KMS-11 (cell line): ENCODE data around the gene TRPM1.

Experiments used
- H2AFZ ChIP-seq: fragments of 200-600 bp; sonication (generic); 2 replicates; pipeline ENCODE4 v1.6.1; 2016; ENCODE audit warnings: antibody characterized with exemption, mixed run types, low read depth
- H3K27ac ChIP-seq: fragments of 200-600 bp; sonication (generic); 2 replicates; pipeline ENCODE4 v1.6.1; 2016; ENCODE audit warnings: mild to moderate bottlenecking, mixed run types
- H3K27me3 ChIP-seq: fragments of 200-600 bp; sonication (generic); 2 replicates; pipeline ENCODE4 v1.6.1; 2017; ENCODE audit warnings: mild to moderate bottlenecking, low read depth, mixed run types, moderate library complexity; ENCODE audit not compliant: insufficient read depth
- H3K36me3 ChIP-seq: fragments of 200-600 bp; sonication (generic); 2 replicates; pipeline ENCODE4 v1.6.1; 2017; ENCODE audit warnings: mild to moderate bottlenecking, mixed run types; ENCODE audit not compliant: insufficient read depth
- H3K4me1 ChIP-seq: fragments of 200-600 bp; sonication (generic); 2 replicates; pipeline ENCODE4 v1.6.1; 2016; ENCODE audit warnings: mild to moderate bottlenecking, low read depth, mixed run types; ENCODE audit not compliant: poor library complexity, severe bottlenecking
- H3K4me2 ChIP-seq: fragments of 200-600 bp; sonication (generic); 2 replicates; pipeline ENCODE4 v1.7.0; 2016; ENCODE audit warnings: mild to moderate bottlenecking, mixed run types
- H3K4me3 ChIP-seq: fragments of 200-600 bp; sonication (generic); IDR thresholded peaks from 2 replicates; pipeline ENCODE4 v1.6.1; 2017; ENCODE audit warnings: low read depth, low read length, mixed read lengths; ENCODE audit not compliant: insufficient read depth
- H3K79me2 ChIP-seq: fragments of 200-600 bp; sonication (generic); 2 replicates; pipeline ENCODE4 v1.6.1; 2016; ENCODE audit warnings: low read depth, mixed run types; ENCODE audit not compliant: insufficient read depth
- H3K9ac ChIP-seq: fragments of 200-600 bp; sonication (generic); 2 replicates; pipeline ENCODE4 v1.6.1; 2016; ENCODE audit warnings: mild to moderate bottlenecking, mixed run types
- H4K20me1 ChIP-seq: fragments of 200-600 bp; sonication (generic); 2 replicates; pipeline ENCODE4 v1.6.1; 2016; ENCODE audit warnings: mild to moderate bottlenecking, mixed run types; ENCODE audit not compliant: insufficient read depth
- TF ChIP-seq, protein P1 (sequence below): fragments of 200-600 bp; sonication (generic); conservative IDR thresholded peaks from 2 replicates; pipeline ENCODE4 v1.6.1; 2017; ENCODE audit warnings: low read depth, mild to moderate bottlenecking, antibody characterized with exemption, low read length, moderate library complexity, mixed read lengths

Gene TRPM1

GRCh38 chr15:31116423-31117030 is 15.0 kb upstream of the TRPM1 start:
- H3K4me1 ChIP-seq: no peaks in the 10 kb centered on the region

GRCh38 chr15:31111091-31111647 is 9.6 kb upstream of the TRPM1 start:
- Histone ChIP-seq H2AFZ (no peak overlapping the region), H3K27me3 (no peaks in the 10 kb centered on the region), H4K20me1 (no peaks in the 10 kb centered on the region), H3K9ac (no peak overlapping the region), H3K4me3 (no peak overlapping the region), H3K4me2 (no peak overlapping the region), H3K36me3 (no peaks in the 10 kb centered on the region), H3K4me1 (no peaks in the 10 kb centered on the region), H3K27ac (no peak overlapping the region), H3K79me2 (no peaks in the 10 kb centered on the region)
- TF ChIP-seq, protein P1, sequence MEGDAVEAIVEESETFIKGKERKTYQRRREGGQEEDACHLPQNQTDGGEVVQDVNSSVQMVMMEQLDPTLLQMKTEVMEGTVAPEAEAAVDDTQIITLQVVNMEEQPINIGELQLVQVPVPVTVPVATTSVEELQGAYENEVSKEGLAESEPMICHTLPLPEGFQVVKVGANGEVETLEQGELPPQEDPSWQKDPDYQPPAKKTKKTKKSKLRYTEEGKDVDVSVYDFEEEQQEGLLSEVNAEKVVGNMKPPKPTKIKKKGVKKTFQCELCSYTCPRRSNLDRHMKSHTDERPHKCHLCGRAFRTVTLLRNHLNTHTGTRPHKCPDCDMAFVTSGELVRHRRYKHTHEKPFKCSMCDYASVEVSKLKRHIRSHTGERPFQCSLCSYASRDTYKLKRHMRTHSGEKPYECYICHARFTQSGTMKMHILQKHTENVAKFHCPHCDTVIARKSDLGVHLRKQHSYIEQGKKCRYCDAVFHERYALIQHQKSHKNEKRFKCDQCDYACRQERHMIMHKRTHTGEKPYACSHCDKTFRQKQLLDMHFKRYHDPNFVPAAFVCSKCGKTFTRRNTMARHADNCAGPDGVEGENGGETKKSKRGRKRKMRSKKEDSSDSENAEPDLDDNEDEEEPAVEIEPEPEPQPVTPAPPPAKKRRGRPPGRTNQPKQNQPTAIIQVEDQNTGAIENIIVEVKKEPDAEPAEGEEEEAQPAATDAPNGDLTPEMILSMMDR: no peak

More at GRCh38 chr15:31116423-31117030, 15.0 kb upstream of the TRPM1 start:
- Histone ChIP-seq H3K27ac (no peak overlapping the region), H4K20me1 (no peaks in the 10 kb centered on the region), H3K36me3 (no peaks in the 10 kb centered on the region), H3K4me3 (no peak overlapping the region), H3K27me3 (no peaks in the 10 kb centered on the region), H3K9ac (no peak overlapping the region), H3K79me2 (no peaks in the 10 kb centered on the region), H2AFZ (no peak overlapping the region), H3K4me2 (no peak overlapping the region)
- TF ChIP-seq, protein P1: no peak

- Histone ChIP-seq H2AFZ (no peak overlapping the region), H3K36me3 (no peaks in the 10 kb centered on the region), H3K4me2 (no peak overlapping the region), H3K4me1 (no peaks in the 10 kb centered on the region), H3K4me3 (no peak overlapping the region), H3K27me3 (no peaks in the 10 kb centered on the region), H3K27ac (no peak overlapping the region), H3K9ac (no peak overlapping the region), H3K79me2 (no peaks in the 10 kb centered on the region), H4K20me1 (no peaks in the 10 kb centered on the region)
- TF ChIP-seq, protein P1: no peak
These were observed 7.3 kb upstream of the TRPM1 start for GRCh38 chr15:31108836-31109235.

DNA sequence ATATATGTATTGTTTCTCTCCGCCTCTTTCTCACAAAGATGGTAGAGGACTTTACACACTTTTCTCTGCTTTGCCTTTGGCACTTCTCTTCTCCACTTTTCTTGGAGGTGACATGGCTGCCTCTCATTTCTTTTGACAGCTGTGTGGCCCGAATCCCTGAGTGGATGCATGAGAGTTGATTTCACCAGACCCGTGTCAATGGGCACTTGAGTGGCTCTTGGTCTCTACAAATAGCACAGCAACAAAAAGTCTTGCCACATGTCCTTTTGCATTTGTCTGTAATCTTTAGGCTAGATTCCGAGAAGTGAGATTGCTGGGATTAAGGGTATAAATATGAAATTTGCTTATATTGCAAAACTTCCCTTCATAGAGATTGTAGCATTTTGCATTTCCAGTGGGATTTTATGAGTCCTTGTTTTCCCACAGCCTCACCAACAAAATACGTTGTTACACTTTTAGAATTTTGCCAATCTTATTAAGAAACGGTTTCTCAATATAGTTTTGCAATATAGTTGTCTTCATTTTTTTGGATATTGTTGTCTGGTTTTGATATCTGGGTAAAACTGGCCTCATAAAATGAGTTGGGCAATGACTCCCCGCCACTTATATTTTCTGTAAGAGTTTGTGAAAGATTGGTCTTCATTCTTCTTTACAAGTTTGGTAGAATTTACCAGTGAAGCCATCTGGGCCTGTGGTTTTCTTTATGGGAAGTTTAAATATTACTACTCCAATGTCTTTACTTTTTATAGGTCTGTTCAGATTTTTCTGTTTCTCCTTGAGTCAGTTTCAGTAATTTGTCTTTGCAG is 5.2 kb upstream of the TRPM1 start:
- no peaks in the 10 kb centered on the region for H3K79me2 ChIP-seq
- no peaks in the 10 kb centered on the region for H3K4me1 ChIP-seq
- H3K27ac ChIP-seq: no peak overlapping the region
- H3K27me3 ChIP-seq: no peaks in the 10 kb centered on the region
- H2AFZ ChIP-seq: no peak overlapping the region
- no peaks in the 10 kb centered on the region for H4K20me1 ChIP-seq
- H3K36me3 ChIP-seq: no peaks in the 10 kb centered on the region
- no peak overlapping the region for H3K4me2 ChIP-seq
- TF ChIP-seq, protein P1: no peak
- H3K4me3 ChIP-seq: no peak overlapping the region
- H3K9ac ChIP-seq: no peak overlapping the region
